HepG2 (cell line): ENCODE data around the gene ZNF443. TPM values are rescaled to one million over a fixed set of nuclear protein-coding genes. Genes with fewer than 3 reads are reported as not detected.
A peak's percentile ranks its signal among the peaks of the same experiment; 100 is the strongest.

Experiments
- ATAD3A ChIP-seq: sonication (generic); formaldehyde crosslinking; IDR thresholded peaks from 2 replicates; pipeline ENCODE4 v1.4.0; 2020; ENCODE audit warnings: missing genetic modification reagents
- CREB3 ChIP-seq: sonication (generic); formaldehyde crosslinking; IDR thresholded peaks from 2 replicates; pipeline ENCODE4 v1.5.0; 2020; ENCODE audit warnings: missing genetic modification reagents
- GATAD1 ChIP-seq: IDR thresholded peaks from 2 replicates; pipeline ENCODE4 v1.6.1; 2016; ENCODE audit warnings: missing genetic modification reagents, missing compliant biosample characterization
- GMEB2 ChIP-seq: IDR thresholded peaks from 2 replicates; pipeline ENCODE4 v1.6.1; 2016; ENCODE audit warnings: missing biosample characterization, missing genetic modification reagents, low read depth
- GTF3A ChIP-seq: sonication (generic); formaldehyde crosslinking; conservative IDR thresholded peaks from 2 replicates; pipeline ENCODE4 v1.4.0; 2020; ENCODE audit warnings: mild to moderate bottlenecking, missing genetic modification reagents
- HOXA5 ChIP-seq: sonication (generic); formaldehyde crosslinking; IDR thresholded peaks from 2 replicates; pipeline ENCODE4 v1.4.0; 2020; ENCODE audit warnings: missing genetic modification reagents
- KDM6A ChIP-seq: IDR thresholded peaks from 2 replicates; pipeline ENCODE4 v1.6.1; 2016; ENCODE audit warnings: low read depth
- NFAT5 ChIP-seq: sonication (generic); formaldehyde crosslinking; IDR thresholded peaks from 2 replicates; pipeline ENCODE4 v1.4.0; 2020; ENCODE audit warnings: missing genetic modification reagents
- PAX8 ChIP-seq: sonication (generic); formaldehyde crosslinking; IDR thresholded peaks from 2 replicates; pipeline ENCODE4 v1.8.0; 2022; ENCODE audit warnings: mild to moderate bottlenecking, missing genetic modification reagents, borderline replicate concordance
- REST ChIP-seq, 2 experiments: IDR thresholded peaks; 2 replicates each; pipeline ENCODE4 v1.6.1; 2011 to 2012; ENCODE audit warnings: low read length in 2 of 2, borderline replicate concordance in 1 of 2, low read depth in 1 of 2, mild to moderate bottlenecking in 1 of 2, moderate library complexity in 1 of 2
- SIN3B ChIP-seq: fragments of 150-350 bp; IDR thresholded peaks from 2 replicates; pipeline ENCODE4 v1.6.1; 2014; ENCODE audit warnings: low read length
- ZBTB7B ChIP-seq: sonication (generic); formaldehyde crosslinking; IDR thresholded peaks from 2 replicates; pipeline ENCODE4 v1.4.0; 2020; ENCODE audit warnings: missing genetic modification reagents
- ZC3H4 ChIP-seq: sonication (generic); formaldehyde crosslinking; IDR thresholded peaks from 2 replicates; pipeline ENCODE4 v1.4.0; 2020; ENCODE audit warnings: missing genetic modification reagents, borderline replicate concordance
- ZMYM2 ChIP-seq: sonication (generic); formaldehyde crosslinking; IDR thresholded peaks from 2 replicates; pipeline ENCODE4 v1.8.0; 2022; ENCODE audit warnings: mild to moderate bottlenecking, missing genetic modification reagents
- ZNF326 ChIP-seq: sonication (generic); formaldehyde crosslinking; IDR thresholded peaks from 2 replicates; pipeline ENCODE4 v1.4.0; 2020; ENCODE audit warnings: missing genetic modification reagents, borderline replicate concordance
- ZNF333 ChIP-seq: sonication (generic); formaldehyde crosslinking; IDR thresholded peaks from 2 replicates; pipeline ENCODE4 v1.4.0; 2020; ENCODE audit warnings: mild to moderate bottlenecking, missing genetic modification reagents, borderline replicate concordance
- ZNF460 ChIP-seq: sonication (generic); formaldehyde crosslinking; IDR thresholded peaks from 2 replicates; pipeline ENCODE4 v1.5.1; 2020; ENCODE audit warnings: missing genetic modification reagents, mild to moderate bottlenecking, borderline replicate concordance
- ZNF530 ChIP-seq: sonication (generic); formaldehyde crosslinking; IDR thresholded peaks from 2 replicates; pipeline ENCODE4 v1.5.0; 2020; ENCODE audit warnings: low read depth, mild to moderate bottlenecking, missing genetic modification reagents
- ZNF572 ChIP-seq: sonication (generic); formaldehyde crosslinking; IDR thresholded peaks from 2 replicates; pipeline ENCODE4 v1.5.1; 2020; ENCODE audit warnings: mild to moderate bottlenecking, missing genetic modification reagents
- polyA plus RNA-seq, 8 experiments: library from polyadenylated mRNA; depleted of rRNA in 3 of 8; stranded (reverse) in 7 of 8; unstranded in 1 of 8; fragments of >200 nt; fragmentation: Illumina TruSeq in 4 of 8; extraction: Trizol in 4 of 8; gene quantifications; 2 replicates each; pipeline versions ENCODE4 v1.2.1 to v1.2.3, GENCODE V29; 2011 to 2016; ENCODE audit warnings: low read depth in 4 of 8, missing spikeins in 1 of 8, mixed read lengths in 1 of 8; ENCODE audit not compliant: insufficient read depth in 1 of 8
- total RNA-seq, 5 experiments: library from RNA; depleted of rRNA; stranded (reverse); fragments of >200 nt; fragmentation: Illumina TruSeq; extraction: Trizol; gene quantifications; 2 replicates each; pipeline ENCODE4 v1.2.3, GENCODE V29; 2016; ENCODE audit warnings: low read depth in 1 of 5

ZNF443 gene
- total and polyA plus RNA-seq, 2 of the 13 experiments (the other 11 are each of a cell fraction or from before 2014, with no cell fraction given) = 3.6 to 19.0 TPM

GRCh38 chr19:12484371-12485051 is 43.7 kb upstream of the ZNF443 start, which contains the start of gene ZNF709 (continued):
- no peak for TF ChIP-seq ZC3H4 (CRISPR knock-in tag)
- TF ChIP-seq ZBTB7B (CRISPR knock-in tag) = peak; percentile 88
- TF ChIP-seq NFAT5 (CRISPR knock-in tag) = no peak
- TF ChIP-seq HOXA5 (CRISPR knock-in tag) = peak; percentile 33; the same call in 1 of the 2 replicates
- no peak for TF ChIP-seq SIN3B
- TF ChIP-seq GMEB2 = peak; percentile 71
- TF ChIP-seq GATAD1 (CRISPR knock-in tag) = peak; percentile 42; the same call in 1 of the 2 replicates
- TF ChIP-seq KDM6A (CRISPR knock-in tag) = no peak
- peak; percentile 46; the same call in 1 of the 2 replicates for TF ChIP-seq ZNF572 (CRISPR knock-in tag)
- TF ChIP-seq PAX8 (CRISPR knock-in tag) = 0 out of 2 replicates have a peak, but pooled peaks have one; percentile 71
- TF ChIP-seq REST (IDR thresholded peaks at IDR 0.05; ENCODE audit: borderline replicate concordance in 1 of 2, low read depth in 1 of 2, low read length in 2 of 2) = no peak
- no peak for TF ChIP-seq ZNF326 (CRISPR knock-in tag)
- peak; percentile 63; the same call in 1 of the 2 replicates for TF ChIP-seq ZNF333
- no peak for TF ChIP-seq ATAD3A (CRISPR knock-in tag)
- no peak for TF ChIP-seq ZNF460 (CRISPR knock-in tag)
- TF ChIP-seq GTF3A = no peak
- TF ChIP-seq ZMYM2 = 0 out of 2 replicates have a peak, but pooled peaks have one; percentile 47
- no peak for TF ChIP-seq CREB3 (CRISPR knock-in tag)
- TF ChIP-seq ZNF530 (CRISPR knock-in tag) = no peak
